ENCODE results near the gene RAB27B.

GRCh38 chr18:54857499-54857898 lies 29.2 kb downstream of the RAB27B start:
- no peak for TF ChIP-seq CTCF (IDR thresholded peaks at IDR 0.05; ENCODE audit: borderline replicate concordance, extremely low read depth, low read length, poor library complexity, severe bottlenecking)
- TF ChIP-seq EZH2 (IDR thresholded peaks at IDR 0.05; ENCODE audit: borderline replicate concordance, low read depth, low read length, severe bottlenecking) = no peak
